Upper lobe of left lung (tissue), 4 donors: ENCODE results near the gene DMRTA1.

ENCODE experiments used
- CTCF ChIP-seq, 6 experiments: fragments of 450-650 bp in 4 of 6; fragments of 200-600 bp in 2 of 6; sonication (generic) in 2 of 6; IDR thresholded peaks; one replicate each; pipeline ENCODE4 v1.5.1; 2016 to 2019; ENCODE audit warnings: antibody characterized with exemption in 6 of 6
- POLR2A ChIP-seq, 4 donors: fragments of 450-650 bp; IDR thresholded peaks; one replicate each; pipeline ENCODE4 v1.5.1; 2016 to 2017; ENCODE audit warnings: antibody characterized with exemption in 4 of 4, mild to moderate bottlenecking in 2 of 4

- TF ChIP-seq POLR2A (IDR thresholded peaks at IDR 0.05) (no peak), CTCF (IDR thresholded peaks at IDR 0.05) (no peak)
Observed at GRCh38 chr9:22440841-22441240, 5.8 kb upstream of the DMRTA1 start.
